Measurements from ENCODE around the gene CYP11A1. TPM values are rescaled to one million over a fixed set of nuclear protein-coding genes. Genes with fewer than 3 reads are reported as not detected.

The CYP11A1 gene
- total and polyA plus RNA-seq, 2 donors (not counting 1 experiment from before 2014, with no cell fraction given) = not detected

DNA sequence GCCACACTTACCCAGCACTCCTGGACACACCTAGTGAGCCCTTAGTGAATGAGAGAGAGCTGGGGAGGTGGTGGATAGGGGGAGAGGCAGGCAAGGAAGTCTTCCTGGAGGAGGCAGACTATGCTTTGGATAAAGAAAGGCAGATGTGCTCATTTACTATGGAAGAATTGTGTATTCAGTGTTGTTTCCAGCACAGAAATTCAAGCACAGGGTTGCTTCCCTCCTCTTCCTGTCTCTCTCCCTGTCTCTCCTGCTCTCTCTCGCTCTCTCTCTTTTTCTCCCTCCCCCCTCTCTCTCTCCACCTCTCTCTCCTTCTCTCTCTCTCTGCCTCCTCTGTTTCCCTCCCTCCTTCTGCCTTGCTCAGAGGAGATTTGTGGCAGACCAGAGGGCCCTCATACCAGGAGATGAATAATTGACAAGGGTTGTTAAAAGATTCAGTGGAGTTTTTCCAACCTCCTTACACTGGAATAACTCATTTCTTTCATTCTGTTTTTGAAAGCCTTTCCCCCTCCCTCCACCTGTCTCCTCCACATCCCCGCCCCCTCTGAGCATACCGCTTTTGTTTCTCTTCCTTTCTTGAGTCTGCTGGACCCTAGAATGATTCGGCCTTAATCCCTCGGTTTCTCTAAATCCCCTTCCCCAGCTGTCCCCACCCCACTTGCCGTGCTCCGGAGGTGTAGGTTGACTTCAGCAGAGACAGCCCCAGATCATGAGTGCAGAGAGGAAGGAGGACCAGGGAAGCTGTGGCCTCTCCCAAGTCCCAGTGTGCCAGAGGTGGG is 65.7 kb downstream of the CYP11A1 start:
- Histone ChIP-seq H3K36me3 (replicated peaks in 1 of 2; ENCODE audit: control extremely low read depth in 1 of 2, control insufficient read depth in 1 of 2, extremely low read depth in 1 of 2, insufficient read depth in 2 of 2, low read length in 1 of 2) (no peaks in the 10 kb centered on the region), H3K4me3 (ENCODE audit: control extremely low read depth in 1 of 5, extremely low read depth in 1 of 5, insufficient read depth in 1 of 5, low read depth in 2 of 5, low read length in 4 of 5) (no peak overlapping the region), H3K4me1 (ENCODE audit: control insufficient read depth in 2 of 2, insufficient read depth in 2 of 2, low read length in 2 of 2) (no peaks in the 10 kb centered on the region), H3K9me3 (ENCODE audit: control extremely low read depth in 1 of 3, control insufficient read depth in 2 of 3, insufficient read depth in 1 of 3, low read length in 2 of 3) (peaks cover 0 to 2% (median 0%) of the 10 kb centered on the region in 3 donors), H3K27me3 (replicated peaks in 1 of 4; ENCODE audit: control extremely low read depth in 1 of 4, control insufficient read depth in 3 of 4, insufficient read depth in 4 of 4, low read length in 3 of 4) (peaks cover 0 to 33% (median 7%) of the 10 kb centered on the region in 4 experiments), H4K20me1 (ENCODE audit: control insufficient read depth, insufficient read depth, low read length, poor library complexity, severe bottlenecking) (no peaks in the 10 kb centered on the region), H3K79me2 (ENCODE audit: control insufficient read depth, insufficient read depth, low read length) (no peaks in the 10 kb centered on the region), H3K9ac (ENCODE audit: low read length) (no peak overlapping the region), H3K27ac (ENCODE audit: low read length in 2 of 2) (no peak overlapping the region), H3K4me2 (replicated peaks; ENCODE audit: low read depth, low read length, poor library complexity, severe bottlenecking) (no peak overlapping the region), H2AFZ (ENCODE audit: insufficient read depth, low read depth, low read length, poor library complexity, severe bottlenecking) (no peak overlapping the region)
- ATAC-seq (ENCODE audit: low read depth) = no peak
- intact Hi-C loops (cut with micrococcal nuclease) = no loop called here
- no peak for DNase-seq
- Mint-ChIP-seq H3K27ac (no peak overlapping the region), H3K4me3 (no peak overlapping the region), H3K4me1 (no peaks in the 10 kb centered on the region), H3K9me3 (ENCODE audit: insufficient read depth) (no peaks in the 10 kb centered on the region), H3K27me3 (peaks cover 72% of the 10 kb centered on the region)
- 46% methylated on average over 3 of the region's 7 CpGs for WGBS (ENCODE audit: insufficient coverage)
- CTCF ChIA-PET = interaction anchor here (0.9 kb wide), 1 partner anchor 16 kb away, joined by 3 read pairs; no protein-coding TSS in a partner anchor
- POLR2A ChIA-PET = no interaction called here
- TF ChIP-seq EZH2 (IDR thresholded peaks at IDR 0.05; ENCODE audit: borderline replicate concordance, insufficient read depth, low read depth, low read length, poor library complexity, severe bottlenecking) = no peak
- TF ChIP-seq, protein P1, sequence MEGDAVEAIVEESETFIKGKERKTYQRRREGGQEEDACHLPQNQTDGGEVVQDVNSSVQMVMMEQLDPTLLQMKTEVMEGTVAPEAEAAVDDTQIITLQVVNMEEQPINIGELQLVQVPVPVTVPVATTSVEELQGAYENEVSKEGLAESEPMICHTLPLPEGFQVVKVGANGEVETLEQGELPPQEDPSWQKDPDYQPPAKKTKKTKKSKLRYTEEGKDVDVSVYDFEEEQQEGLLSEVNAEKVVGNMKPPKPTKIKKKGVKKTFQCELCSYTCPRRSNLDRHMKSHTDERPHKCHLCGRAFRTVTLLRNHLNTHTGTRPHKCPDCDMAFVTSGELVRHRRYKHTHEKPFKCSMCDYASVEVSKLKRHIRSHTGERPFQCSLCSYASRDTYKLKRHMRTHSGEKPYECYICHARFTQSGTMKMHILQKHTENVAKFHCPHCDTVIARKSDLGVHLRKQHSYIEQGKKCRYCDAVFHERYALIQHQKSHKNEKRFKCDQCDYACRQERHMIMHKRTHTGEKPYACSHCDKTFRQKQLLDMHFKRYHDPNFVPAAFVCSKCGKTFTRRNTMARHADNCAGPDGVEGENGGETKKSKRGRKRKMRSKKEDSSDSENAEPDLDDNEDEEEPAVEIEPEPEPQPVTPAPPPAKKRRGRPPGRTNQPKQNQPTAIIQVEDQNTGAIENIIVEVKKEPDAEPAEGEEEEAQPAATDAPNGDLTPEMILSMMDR (IDR thresholded peaks at IDR 0.05) = no peak

DNA sequence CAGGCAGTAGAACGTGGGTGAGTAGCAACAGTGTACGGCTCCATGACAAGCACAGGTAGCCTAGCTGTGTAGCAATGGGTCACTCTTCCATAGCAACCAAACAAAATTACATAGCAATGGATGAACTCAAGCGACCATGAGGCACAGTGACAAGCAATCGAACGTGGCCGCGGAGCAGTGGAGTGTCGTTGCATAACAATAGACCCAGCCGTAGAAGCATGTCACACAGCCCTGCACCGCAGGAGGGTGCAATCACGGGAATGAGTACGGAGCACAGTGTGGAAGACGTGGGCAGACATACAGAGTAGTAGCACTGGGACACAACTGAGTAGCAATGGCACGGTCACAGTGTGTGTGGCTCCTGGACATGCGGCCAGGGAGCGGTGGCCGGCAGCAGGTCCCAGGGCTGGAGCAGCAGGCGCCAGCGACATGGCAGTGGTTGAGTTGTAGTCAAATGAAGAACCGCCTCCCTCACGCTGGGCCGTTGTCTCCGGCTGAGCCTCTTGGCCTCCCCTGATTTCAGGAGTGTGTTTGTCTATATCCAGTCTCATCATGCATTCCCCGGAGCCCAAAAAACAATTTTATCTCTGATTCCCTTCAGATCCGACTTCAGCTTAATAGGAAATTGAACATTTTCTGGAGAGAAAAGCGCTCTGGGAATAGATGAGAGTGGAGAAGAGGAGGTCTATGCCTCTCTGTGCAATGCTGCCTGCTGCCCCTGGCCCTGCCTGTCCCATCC is 67.2 kb downstream of the CYP11A1 start:
- Histone ChIP-seq H2AFZ (ENCODE audit: insufficient read depth, low read depth, low read length, poor library complexity, severe bottlenecking) (no peak overlapping the region), H3K4me2 (replicated peaks; ENCODE audit: low read depth, low read length, poor library complexity, severe bottlenecking) (no peak overlapping the region), H3K4me3 (ENCODE audit: control extremely low read depth in 1 of 5, extremely low read depth in 1 of 5, insufficient read depth in 1 of 5, low read depth in 2 of 5, low read length in 4 of 5) (no peak overlapping the region), H3K79me2 (ENCODE audit: control insufficient read depth, insufficient read depth, low read length) (no peaks in the 10 kb centered on the region), H4K20me1 (ENCODE audit: control insufficient read depth, insufficient read depth, low read length, poor library complexity, severe bottlenecking) (no peaks in the 10 kb centered on the region), H3K36me3 (replicated peaks in 1 of 2; ENCODE audit: control extremely low read depth in 1 of 2, control insufficient read depth in 1 of 2, extremely low read depth in 1 of 2, insufficient read depth in 2 of 2, low read length in 1 of 2) (no peaks in the 10 kb centered on the region), H3K27me3 (replicated peaks in 1 of 4; ENCODE audit: control extremely low read depth in 1 of 4, control insufficient read depth in 3 of 4, insufficient read depth in 4 of 4, low read length in 3 of 4) (peaks cover 0 to 25% (median 5%) of the 10 kb centered on the region in 4 experiments), H3K9me3 (ENCODE audit: control extremely low read depth in 1 of 3, control insufficient read depth in 2 of 3, insufficient read depth in 1 of 3, low read length in 2 of 3) (peaks cover 0 to 2% (median 0%) of the 10 kb centered on the region in 3 donors), H3K9ac (ENCODE audit: low read length) (no peak overlapping the region), H3K27ac (ENCODE audit: low read length in 2 of 2) (no peak overlapping the region), H3K4me1 (ENCODE audit: control insufficient read depth in 2 of 2, insufficient read depth in 2 of 2, low read length in 2 of 2) (no peaks in the 10 kb centered on the region)
- 54% methylated on average over 22 of the region's 26 CpGs for WGBS (ENCODE audit: insufficient coverage)
- DNase-seq (no peak), ATAC-seq (ENCODE audit: low read depth) (no peak)
- no peaks in the 10 kb centered on the region for H3K9me3 Mint-ChIP-seq (ENCODE audit: insufficient read depth)
- intact Hi-C loops (cut with micrococcal nuclease) = no loop called here
- ChIA-PET CTCF (no interaction called here), POLR2A (no interaction called here)
- H3K27ac Mint-ChIP-seq = no peak overlapping the region
- H3K27me3 Mint-ChIP-seq = peaks cover 59% of the 10 kb centered on the region
- H3K4me3 Mint-ChIP-seq = no peak overlapping the region
- no peaks in the 10 kb centered on the region for H3K4me1 Mint-ChIP-seq
- no peak for TF ChIP-seq EZH2 (IDR thresholded peaks at IDR 0.05; ENCODE audit: borderline replicate concordance, insufficient read depth, low read depth, low read length, poor library complexity, severe bottlenecking)
- TF ChIP-seq, protein P1 (IDR thresholded peaks at IDR 0.05) = no peak

Measured in B cell (primary cell).